ENCODE measurements around the gene HMX1.

HMX1 gene

GRCh38 chr4:8817096-8817812, 54.4 kb downstream of the HMX1 start:
- H3K27ac ChIP-seq (ENCODE audit: low read depth, low read length), result no peak overlapping the region

More at GRCh38 chr4:8817096-8817812, 54.4 kb downstream of the HMX1 start:
- no peak overlapping the region for H3K4me3 ChIP-seq (ENCODE audit: low read length)
- no peak overlapping the region for H3K9ac ChIP-seq (ENCODE audit: low read length)
- no peaks in the 10 kb centered on the region for H3K36me3 ChIP-seq (ENCODE audit: control insufficient read depth, insufficient read depth, low read length)
- H3K4me1 ChIP-seq (ENCODE audit: control insufficient read depth, insufficient read depth, low read length), result no peaks in the 10 kb centered on the region
- no peaks in the 10 kb centered on the region for H3K27me3 ChIP-seq (ENCODE audit: control insufficient read depth, insufficient read depth, low read length)

All from rectal smooth muscle tissue (tissue), 1 donor.